Measurements from ENCODE around the gene LAMA3.

LAMA3 gene

DNA sequence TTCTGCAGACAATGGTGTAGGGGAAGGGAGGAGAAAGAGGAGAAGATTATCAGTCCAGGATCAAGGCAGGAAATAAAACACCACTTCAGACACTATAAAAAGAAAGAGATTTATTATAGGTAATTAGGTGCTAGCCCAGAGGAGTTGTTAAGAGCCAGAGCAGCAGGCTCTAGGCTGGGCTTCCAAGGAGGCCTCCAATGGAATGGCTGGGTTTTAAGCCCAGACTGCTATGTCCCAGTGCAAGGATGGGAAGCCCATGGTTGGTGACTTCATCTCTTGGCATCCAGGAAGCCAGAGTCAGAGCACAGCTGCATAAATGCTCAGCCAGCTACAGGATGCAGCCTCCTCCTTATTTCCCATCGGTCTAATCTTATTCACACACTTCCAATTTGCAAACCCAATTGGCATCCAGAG, 95.6 kb downstream of the LAMA3 start:
- no peak for DNase-seq

DNA sequence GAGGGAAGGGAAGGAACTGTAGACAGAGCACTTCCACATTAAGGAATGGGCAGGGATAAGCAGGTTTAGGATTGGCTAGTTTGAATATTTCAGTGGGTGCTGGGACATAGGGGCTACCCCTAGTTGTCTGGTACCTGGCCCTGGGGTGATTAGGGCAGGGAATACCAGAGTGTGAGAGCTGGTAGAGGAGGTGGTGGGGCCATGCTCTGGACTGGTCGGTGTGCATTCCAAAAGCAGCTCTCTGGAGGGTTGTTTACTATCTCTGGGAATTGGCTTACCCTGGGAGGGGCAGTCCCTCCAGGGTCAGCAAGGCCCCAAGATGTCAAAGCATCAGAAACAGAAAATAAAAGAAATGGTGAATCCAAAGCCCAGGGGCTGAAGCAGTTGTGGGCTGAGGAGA, 103.8 kb downstream of the LAMA3 start:
- no peak for DNase-seq

DNA sequence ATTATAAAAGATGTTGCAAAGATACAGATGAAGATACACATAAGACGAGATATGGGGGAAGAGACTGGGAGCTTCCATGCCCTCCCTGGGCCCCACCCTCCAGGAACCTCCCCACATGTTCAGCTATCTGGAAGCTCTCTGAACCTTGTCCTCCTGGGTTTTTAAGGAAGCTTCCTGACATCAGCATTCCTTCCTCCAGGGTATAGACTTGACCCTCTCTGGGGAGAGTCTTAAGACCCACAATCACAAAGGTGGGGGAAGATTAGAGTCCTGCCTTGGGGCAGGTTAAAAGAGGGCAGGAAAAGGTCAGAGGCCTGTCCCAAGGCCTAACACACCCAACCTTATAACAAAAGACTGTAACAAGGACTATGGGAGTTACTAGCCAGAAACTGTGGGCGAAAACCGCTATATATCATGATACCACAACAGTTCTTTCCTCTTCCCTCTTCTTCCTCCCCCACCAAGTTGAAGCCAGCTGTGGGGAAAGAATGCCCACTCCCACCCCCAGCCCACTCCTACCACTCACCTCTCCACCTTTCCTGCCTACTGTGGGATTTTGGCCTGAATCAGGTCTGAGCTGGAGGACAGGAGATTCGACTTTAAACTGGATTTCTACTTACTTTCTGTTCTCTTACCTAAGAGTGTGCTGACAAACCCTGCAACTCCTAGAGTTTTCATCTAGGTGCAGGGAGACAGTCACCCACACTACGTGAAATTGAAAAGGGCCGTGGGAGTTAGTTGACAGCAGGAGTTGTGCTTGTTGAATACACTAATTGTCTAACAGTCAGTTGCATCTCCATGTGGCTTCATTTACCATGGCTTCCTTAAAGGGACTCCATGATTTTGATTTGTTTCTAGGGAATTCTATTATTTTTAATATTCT, 105.0 kb downstream of the LAMA3 start:
- no peak for DNase-seq

DNA sequence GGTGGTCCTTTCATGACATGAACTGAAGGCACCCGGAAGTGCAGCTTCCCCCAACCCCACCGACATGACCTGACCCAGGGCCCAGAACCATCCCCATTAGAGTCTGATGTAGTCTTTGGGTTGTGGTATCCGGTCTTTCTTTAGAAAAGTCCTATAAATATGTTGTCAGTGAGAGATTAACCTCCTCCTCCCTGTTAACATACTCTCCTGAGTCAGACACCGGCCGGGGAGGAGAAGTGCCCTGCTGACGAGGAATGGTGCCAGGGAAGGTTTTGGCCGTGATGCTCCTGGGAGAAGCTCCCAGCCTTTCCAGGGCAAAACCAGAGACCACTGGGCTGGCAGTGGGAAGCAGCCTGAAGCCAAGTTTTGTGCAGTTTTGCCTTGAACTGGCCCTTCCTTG, 109.0 kb downstream of the LAMA3 start:
- DNase-seq: no peak

DNA sequence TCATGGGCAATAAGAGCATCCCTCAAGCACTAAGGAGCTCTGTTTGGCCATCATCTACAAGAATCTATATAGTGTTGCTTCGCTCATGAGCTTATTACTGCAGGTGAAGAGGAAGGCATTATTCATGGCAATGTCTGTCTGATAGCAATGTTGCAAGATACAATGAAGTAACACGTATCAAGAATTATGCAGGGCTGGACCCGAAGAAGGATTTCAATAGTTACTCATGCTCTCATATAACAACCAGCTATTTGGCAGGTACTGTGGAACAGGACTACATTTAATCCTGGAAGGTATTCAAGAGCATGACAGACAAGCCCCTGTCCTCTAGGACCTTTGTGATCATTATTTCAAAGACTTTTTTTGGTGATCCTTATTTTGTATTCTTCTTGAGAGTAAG, 109.6 kb downstream of the LAMA3 start:
- DNase-seq: no peak

DNA sequence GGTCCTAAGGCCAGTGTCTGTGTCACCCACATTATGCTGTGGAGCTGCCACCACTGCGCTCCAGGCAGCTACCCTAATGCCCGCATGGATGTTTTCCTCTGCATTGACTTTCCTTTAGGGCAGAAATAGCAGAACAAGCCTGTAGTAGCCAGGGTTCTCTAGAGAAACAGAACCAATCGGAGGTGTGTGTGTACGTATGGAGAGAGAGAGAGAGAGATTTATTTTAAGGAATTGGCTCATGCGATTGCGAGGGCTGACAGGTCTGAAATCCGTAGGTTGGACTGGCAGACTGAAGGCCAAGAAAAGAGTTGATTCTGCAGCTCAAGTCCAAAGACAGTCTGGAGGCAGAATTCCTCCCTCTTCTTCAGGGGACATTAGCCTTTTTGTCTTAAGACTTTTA, 110.3 kb downstream of the LAMA3 start:
- no peak for DNase-seq

DNA sequence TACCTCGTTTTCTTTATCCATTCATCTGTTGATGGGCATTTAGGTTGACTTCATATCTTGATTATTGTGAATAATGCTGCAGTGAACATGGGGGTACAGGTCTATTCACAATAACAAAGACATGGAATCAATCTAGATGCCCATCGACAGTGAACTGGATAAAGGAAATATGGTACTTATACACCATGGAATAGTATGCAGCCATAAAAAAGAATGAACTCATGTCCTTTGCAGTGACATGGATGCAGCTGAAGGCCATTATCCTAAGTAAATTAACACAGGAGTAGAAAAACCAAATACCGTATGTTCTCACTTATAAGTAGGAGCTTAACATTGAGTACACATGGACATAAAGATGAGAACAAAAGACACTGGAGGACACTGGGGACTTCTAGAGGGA, 111.6 kb downstream of the LAMA3 start:
- DNase-seq: no peak

DNA sequence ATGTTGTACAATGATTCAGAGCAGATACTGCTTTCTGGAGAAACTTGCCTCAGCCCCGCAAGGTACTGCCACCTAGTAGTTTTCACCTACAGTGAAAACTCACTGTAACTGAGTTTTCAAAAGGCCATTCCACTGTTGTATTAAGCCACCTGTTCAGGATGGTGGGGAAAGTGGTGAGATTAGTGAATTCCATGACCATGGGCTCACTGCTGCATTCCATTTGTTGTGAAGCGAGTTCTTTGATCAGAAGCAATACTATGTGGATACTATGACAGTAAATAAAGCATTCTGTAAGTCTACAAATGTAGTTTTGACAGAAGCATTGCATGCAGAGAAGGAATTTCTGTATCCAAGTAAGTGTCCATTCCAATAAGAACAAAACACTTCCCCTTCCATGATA, 113.6 kb downstream of the LAMA3 start:
- DNase-seq: no peak

DNA sequence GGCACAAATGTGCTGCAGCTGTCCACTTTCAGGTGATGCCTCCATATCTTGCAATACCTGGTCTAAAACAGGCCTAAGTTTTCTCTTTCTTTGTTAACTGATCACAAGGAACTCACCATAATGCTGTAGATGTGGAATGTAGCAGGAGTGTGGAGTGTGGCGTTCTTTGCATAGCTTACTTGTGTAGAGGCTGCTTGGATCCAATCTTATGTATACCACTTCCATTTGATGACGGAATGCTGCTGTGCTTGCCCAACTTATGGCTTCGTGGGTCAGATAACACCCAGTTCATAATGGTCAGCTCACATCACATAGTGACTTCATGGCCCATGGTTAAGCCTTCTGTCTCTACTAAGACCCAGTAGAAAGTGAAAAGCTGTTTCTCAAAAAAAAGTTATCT, 114.5 kb downstream of the LAMA3 start:
- DNase-seq: no peak

DNA sequence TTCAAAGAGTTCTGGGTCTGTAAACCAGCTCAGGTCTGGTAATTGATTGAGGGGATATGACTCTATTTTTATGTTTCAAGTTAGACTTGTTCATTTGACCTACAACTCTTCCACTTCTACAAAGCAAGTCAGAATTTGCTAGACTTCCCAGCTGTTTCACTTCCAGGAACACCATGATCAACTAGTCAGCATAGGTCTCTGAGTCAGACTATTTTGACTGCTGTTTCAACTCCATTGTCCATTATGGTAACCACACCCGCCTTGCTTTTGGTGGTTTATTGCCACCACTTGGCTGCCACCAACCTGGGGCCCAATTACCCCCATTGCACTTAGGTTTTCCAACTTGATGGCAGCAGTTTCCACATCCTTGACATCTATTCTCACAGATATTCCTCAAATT, 116.6 kb downstream of the LAMA3 start:
- DNase-seq: no peak

DNA sequence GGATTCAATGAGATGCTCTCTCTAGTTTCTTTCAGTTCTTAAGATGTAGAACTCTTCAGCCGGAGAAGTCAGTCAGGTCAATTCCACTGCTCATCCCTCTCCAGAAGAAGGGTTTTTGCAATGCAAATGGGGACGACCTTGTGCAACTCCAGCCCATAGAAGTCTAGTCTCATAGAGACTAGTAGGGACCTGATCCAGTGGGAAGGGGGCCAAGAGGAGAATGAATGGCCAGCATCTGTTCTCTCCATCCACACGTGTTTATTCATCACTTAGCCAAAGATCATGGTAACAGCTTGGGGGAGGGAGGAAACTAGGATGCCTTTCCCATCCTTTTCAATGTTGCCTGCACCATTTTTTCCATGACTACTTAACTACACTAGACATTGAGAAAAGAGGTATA, 120.2 kb downstream of the LAMA3 start:
- no peak for DNase-seq

DNA sequence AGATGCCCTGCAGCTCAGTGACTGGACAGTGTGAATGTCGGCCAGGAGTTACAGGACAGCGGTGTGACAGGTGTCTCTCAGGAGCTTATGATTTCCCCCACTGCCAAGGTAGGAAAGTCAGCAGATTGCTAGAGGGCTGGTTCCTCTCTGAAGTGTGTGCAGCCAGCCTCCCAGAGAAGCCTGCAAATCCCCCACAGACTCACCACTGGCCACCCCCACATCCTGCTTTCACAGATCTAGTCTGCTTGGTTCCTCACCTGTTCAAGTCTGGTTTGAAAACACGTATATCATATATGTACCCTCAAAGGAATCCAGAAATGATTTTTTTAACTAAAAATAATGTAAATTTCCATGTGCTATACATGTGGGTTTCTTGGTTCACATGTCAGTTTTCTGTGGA, 121.1 kb downstream of the LAMA3 start:
- no peak for DNase-seq

DNA sequence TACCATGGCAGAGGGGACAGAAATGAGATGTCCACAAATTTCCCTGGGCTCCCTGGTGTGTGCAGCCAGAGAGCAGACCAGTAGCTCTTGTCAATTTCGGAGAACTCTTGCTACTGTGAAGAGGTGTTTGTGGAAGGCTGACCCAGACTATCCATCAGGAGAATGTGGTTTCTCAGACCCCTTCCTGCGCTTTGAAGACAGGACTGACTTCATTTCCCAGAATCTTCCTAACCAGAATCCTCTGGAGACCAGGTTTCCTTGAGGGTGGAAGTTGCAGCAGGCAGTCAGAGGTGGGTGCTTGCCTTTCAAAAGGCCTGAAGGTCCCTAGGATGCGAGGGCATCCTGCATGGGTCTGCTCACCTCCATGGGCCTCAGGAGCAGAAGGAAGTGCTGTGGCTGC, 121.9 kb downstream of the LAMA3 start:
- DNase-seq: no peak

DNA sequence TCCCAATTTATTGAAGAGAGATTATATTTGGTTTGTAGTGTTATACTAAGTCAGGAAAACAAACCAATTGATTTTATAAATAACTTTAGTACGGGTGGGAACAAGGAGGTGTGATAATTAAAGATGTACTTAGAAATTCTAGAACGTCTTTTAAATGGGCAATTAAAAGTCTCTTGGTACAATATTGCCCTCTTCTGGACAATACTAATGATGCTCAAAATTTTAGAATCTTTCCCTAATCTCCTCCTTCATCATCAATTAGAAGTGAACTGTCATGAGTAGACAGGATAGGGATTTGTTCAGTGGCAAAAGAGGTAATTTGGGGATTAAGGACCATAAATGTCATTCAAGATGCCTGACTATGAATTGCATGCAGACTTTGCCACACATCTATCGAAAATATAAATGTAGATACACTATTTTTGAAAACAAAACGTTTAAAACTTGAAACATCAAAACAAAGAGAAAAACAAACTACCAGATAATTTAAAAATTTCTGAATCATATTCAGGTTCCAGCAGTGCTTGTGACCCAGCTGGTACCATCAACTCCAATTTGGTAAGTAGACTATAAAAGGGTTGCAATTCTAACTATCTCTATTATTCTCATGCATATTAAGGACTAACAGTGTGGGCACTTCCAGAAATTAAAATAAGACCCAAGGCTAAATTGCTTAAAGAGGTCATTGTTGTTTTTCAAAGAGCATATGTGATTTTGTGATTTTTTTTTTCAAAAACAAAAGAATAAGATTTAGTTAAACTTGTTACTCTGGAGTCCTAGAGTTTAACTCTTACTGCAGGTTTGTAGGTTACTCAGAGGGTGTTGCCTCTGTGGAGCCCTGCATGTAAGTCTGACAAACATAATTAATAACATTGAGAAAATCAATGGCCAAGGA, 123.5 kb downstream of the LAMA3 start:
- peak; percentile 62 to 75 for DNase-seq

DNA sequence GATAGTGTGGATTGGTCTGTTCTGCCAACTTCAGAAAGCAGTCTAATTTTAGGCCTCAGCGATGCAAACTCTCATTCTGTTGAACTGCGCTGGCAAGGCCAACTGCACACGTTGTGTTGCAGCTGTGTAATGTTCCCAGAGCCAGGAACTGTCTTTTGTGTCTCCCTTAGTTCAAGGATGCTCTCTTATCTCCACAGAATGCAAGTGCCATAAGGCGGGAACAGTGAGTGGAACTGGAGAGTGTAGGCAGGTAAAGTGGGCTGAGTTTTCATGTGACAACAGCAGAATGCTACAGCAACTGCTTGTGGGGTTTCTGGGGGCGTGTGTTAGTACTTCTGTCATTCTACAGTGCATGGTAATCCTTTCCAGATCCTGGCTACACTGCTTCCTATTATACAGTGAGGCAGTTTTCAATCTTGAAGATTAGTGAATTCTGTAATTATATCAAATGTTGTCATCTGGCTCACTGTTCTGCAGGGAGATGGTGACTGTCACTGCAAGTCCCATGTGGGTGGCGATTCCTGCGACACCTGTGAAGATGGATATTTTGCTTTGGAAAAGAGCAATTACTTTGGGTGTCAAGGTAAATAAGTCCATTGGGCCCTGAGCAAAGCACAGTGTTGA, 125.8 kb downstream of the LAMA3 start:
- no peak for DNase-seq

DNA sequence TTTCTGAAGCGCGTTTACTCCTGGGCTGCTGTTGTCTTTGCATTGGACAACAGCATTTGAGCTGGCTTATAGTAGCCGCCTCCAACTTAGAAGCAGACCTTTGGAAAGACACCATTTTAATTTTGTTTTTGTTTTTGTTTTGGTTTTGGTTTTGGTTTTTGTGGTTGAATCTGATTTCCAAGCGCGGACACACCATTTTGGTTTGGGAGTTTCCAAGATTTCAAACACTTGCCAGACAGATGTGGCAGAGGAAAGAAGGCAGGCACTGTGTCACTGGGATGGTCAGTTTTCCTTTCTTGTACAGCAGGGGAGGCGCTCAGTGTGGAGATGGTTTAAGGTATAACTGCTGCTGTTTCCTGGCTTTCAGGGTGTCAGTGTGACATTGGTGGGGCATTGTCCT, 126.8 kb downstream of the LAMA3 start:
- DNase-seq: no peak

DNA sequence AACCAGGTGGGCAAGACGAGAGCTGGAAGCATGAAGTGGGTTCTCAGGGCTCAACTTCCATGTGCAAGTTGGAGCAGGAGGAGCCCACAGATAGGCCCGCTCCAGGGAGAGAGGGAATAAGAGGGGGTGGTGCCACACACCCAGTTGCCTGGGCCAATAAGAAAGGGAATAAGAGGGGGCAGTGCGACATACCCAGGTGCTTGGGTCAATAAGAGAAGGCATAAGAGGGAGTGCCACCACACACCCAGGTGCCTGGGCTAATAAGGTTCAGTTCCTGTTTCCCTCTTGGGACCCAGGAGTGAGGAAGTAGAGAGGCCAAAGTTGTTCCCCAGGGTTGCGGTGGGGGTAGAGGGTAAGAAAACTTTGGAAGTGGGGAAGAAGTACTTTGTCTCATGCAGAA, 127.5 kb downstream of the LAMA3 start:
- DNase-seq: no peak

DNA sequence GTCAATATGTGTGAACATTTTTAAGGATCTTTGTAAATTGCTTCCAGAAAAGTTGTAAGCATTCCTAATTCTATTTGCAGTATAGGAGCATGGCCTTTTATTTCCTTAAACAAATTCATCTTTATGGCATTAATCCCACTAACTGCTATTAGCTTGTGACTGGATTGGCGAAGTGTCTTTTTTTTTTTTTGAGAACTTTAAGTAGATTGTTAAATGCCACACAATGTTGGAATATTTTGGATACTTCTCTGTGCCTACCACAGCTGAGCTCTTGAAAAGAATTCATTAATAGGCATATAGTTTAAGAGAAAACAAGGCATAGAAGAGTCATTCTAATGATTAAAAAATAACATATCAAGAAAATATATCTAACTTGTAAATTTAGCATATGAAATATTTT, 129.7 kb downstream of the LAMA3 start:
- no peak for DNase-seq

DNA sequence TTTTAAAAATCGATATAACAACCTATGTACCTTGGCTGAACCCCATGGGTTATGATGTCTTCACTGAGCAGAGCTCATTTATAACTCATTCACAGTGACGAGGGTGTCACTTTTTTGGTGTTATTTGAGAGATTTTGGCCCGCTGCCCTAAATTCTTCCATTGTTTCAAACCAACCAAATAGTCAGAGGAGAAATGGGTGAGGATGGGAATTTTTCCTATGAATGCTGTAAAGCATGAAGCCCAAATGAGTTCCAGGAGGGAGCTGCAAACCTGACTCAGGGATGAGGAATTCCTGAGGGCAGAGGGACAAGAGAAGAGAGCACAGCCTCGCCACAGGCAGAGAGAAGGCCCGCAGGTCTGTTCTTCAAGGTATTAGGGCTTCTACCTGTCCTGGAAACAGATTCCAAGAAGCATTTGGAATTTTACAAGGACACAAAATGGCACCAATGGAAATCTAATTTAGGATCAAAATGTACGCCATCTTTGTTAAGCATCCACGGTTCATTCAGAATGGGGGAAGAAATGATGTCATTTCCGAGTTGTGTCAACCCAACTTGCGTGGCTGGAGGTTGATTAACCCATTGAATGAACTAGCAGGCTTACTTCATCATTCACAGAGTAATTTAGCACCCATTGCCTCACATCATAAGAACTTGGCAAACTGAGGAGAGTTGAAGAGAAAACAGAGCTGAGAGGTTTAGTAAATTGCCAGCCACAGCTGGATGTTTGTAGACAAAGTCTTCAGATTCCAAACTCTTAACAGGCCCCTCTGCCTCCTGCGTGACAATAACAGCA, 133.5 kb downstream of the LAMA3 start:
- DNase-seq: no peak

DNA sequence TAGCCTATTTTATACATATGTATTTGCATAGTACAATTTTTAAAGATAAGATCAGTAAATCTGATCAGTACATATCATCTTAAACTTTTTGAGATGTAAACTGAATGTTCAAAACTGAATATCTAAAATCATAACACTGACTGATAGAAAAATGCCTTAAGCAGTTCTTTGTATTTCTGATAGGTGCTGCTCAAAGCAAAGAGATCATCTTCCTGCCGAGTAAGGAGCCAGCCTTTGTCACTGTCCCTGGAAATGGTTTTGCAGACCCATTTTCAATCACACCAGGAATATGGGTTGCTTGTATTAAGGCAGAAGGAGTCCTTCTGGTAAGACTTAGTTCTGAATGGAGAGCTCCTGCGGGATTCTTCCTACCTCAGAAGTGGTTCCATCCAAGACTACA, 135.0 kb downstream of the LAMA3 start:
- peak; percentile 7 to 27 for DNase-seq

DNA sequence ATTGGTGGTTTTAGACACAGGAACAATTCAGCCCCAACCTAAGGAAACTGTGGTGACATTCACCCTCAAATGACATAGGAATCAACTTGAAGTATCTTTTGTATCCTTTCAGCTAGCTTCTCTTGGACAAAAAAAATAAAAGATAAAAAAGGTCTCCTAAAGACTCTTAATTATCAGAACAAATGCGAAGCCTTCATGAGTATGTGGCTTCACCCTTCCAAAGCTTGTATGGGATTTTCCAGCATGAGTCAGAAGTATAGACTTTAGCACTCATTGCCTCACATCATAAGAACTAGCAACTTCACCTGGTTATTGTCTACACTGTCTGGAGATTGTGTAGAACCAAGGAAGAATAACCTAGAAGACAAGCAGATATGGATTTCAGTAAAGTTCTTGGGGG, 135.4 kb downstream of the LAMA3 start:
- no peak for DNase-seq

DNA sequence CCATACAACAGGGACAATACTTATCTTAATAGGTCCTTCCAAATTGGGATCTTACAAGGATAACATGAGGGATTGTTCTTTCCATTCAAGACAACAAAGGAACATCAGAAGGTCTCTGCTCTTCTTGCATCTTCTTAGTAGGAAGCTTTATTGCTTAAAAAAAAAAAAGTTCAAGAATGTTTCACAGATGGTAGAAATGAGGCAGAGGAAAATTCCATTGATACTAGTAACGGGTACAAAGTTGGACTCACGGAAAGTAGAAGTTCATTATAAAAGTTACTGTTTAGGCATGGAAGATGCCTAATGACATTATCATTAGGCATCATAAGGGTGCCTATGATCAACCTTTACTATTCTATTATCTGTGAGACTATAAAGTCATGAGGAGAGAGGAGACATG, 136.2 kb downstream of the LAMA3 start:
- DNase-seq: no peak

DNA sequence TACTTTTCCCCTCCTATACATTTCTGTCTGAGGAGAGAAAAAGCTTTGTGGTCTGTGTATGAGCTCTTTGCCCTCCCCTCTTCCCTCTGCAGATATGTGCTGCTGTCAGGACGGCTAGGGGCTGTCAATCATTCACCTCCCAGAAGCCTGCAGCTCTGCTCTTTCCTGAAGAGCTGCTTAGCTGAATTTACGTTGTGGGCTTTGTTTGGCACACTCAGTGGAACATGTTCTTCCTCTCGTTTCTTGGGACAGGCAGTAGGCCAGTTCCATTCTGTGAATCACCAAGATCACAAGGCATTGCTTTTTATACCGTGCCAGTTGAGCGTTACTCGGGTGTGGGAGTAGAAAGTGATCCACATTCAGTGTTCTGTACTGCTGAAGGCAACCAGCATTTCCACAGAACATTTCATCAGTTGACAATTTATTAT, 136.7 kb downstream of the LAMA3 start:
- peak; percentile 85 to 91 for DNase-seq

Data from Kasumi-1 (cell line).